Large intestine (tissue), 12 donors: ENCODE results near the gene MC2R. TPM values are rescaled to one million over a fixed set of nuclear protein-coding genes. Genes with fewer than 3 reads are reported as not detected.

ENCODE experiments used
- DNase-seq, 2 donors: peaks; one replicate each; pipeline versions ENCODE4 v3.0.0 to v3.0.0-alpha.2; 2013
- H3K27ac ChIP-seq: one replicate; pipeline ENCODE4 v1.5.1; 2013; ENCODE audit warnings: low read length
- H3K27me3 ChIP-seq: 2 replicates; pipeline ENCODE4 v1.6.1; 2013; ENCODE audit warnings: low read length; ENCODE audit not compliant: control insufficient read depth, insufficient read depth
- H3K36me3 ChIP-seq: 2 replicates; pipeline ENCODE4 v1.6.1; 2013; ENCODE audit warnings: low read length; ENCODE audit not compliant: control insufficient read depth, insufficient read depth
- H3K4me1 ChIP-seq: one replicate; pipeline ENCODE4 v1.6.1; 2013; ENCODE audit warnings: low read length; ENCODE audit not compliant: control insufficient read depth, insufficient read depth
- H3K4me3 ChIP-seq: one replicate; pipeline ENCODE4 v1.5.1; 2013; ENCODE audit warnings: low read length
- H3K9me3 ChIP-seq: one replicate; pipeline ENCODE4 v1.6.1; 2013; ENCODE audit warnings: mild to moderate bottlenecking, low read depth, low read length, moderate library complexity; ENCODE audit not compliant: control insufficient read depth
- WGBS: methylation state at CpG from one replicate; pipeline ENCODE4 v1.1.5; 2013; ENCODE audit warnings: low lambda C conversion rate; ENCODE audit not compliant: insufficient coverage; 5-methylcytosine and 5-hydroxymethylcytosine counted together
- long read RNA-seq, 11 donors: transcript quantifications; one replicate each; lab custom pipeline, GENCODE V29; 2026
- polyA plus RNA-seq: library from polyadenylated mRNA; unstranded; fragments of 120-200 nt; gene quantifications from one replicate; pipeline ENCODE4 v1.2.1, GENCODE V29; 2013

Gene MC2R
- polyA plus RNA-seq = 0.06 TPM
- long read RNA-seq, donor 1 = 0 reads
- long read RNA-seq, donor 2 = 0 reads
- long read RNA-seq, donor 3 = 0 reads
- long read RNA-seq, donor 4 = 0 reads
- long read RNA-seq, donor 5 = 0 reads
- long read RNA-seq, donor 6 = 0 reads
- long read RNA-seq, donor 7 = 0 reads
- long read RNA-seq, donor 8, partial matches to known transcripts = 0 of 2 reads
- long read RNA-seq, donor 8, other reads (novel, unspliced or antisense) = 0 of 2 reads
- long read RNA-seq, donor 9 = 0 reads
- long read RNA-seq, donor 10 = 0 reads
- long read RNA-seq, donor 11 = 0 reads

DNA sequence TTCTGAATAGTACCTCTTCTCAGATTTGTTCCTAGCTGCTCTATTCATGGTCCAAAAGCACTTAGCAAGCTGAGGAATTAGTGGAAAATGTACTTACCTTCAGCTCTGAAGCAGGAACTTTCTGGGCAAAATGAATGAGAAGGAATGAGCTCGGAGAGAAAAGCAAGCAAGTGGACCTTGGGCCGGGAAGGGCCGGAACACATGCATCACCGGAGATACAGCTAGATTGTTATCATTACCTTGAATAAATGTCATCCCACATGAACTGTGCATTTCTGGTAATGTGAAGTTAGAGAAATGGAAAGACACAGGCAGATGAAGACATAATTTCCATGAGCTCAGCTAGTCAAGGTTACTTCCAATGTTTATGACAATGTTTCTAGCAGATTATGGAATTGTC, at the start of gene MC2R:
Gene MC2R (minus strand): TSS at position 146 of the 400 bp plus-strand sequence. CDS start 30,018 bp downstream, outside the sequence.
- DNase-seq = no peak
- peaks cover 3% of the 10 kb centered on the region for H3K4me1 ChIP-seq
- no peaks in the 10 kb centered on the region for H3K36me3 ChIP-seq
- H3K27ac ChIP-seq = no peak within 1 kb of the TSS
- no peaks in the 10 kb centered on the region for H3K27me3 ChIP-seq
- no CpG with 5 or more reads among the region's 4 CpGs for WGBS
- H3K9me3 ChIP-seq = no peaks in the 10 kb centered on the region
- no peak within 1 kb of the TSS for H3K4me3 ChIP-seq

DNA sequence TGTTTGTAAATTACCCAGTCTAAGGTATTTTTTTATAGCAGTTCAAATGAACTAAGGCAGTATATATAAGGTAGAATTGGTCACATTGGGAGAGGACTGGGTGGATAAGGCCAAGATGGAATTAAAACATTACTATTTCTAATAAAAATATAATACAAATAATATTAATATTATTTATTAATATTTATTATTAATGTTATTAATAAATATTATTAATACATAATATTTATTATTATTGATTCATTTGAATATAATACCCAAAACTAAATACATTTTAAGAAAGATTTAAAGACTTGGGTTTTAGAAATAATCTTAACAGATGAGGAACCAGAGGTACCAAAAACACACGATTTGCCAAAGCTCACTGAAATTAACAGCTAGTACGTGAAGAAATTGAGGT, 30.5 kb upstream of the MC2R start:
- Histone ChIP-seq H3K9me3 (peaks cover 5% of the 10 kb centered on the region), H3K27me3 (no peaks in the 10 kb centered on the region), H3K4me3 (no peak overlapping the region), H3K36me3 (no peaks in the 10 kb centered on the region), H3K27ac (no peak overlapping the region), H3K4me1 (no peaks in the 10 kb centered on the region)
- WGBS = 100% methylated on average over 1 of the region's 2 CpGs
- DNase-seq = no peak

DNA sequence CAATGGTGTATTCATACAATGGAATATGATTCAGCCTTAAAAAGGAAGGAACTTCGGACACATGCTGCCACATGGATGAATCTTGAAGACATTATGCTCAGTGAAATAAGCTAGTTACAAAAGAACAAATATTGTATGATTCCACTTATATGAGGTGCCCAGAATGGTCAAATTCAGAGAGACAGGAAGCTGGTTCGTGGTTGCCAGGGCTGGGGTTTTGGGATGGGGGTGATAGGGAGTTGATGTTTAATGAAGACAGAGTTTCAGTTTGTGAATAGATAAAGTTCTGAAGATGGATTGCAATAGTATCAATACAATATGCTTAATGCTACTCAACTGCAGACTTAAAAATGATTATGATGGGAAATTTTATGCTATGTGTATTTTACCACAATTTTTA, 28.0 kb upstream of the MC2R start:
- no peak for DNase-seq
- H3K27ac ChIP-seq = no peak overlapping the region
- no CpG with 5 or more reads among the region's 2 CpGs for WGBS

GRCh38 chr18:13940326-13940725, 25.0 kb upstream of the MC2R start:
- WGBS = 91% methylated on average over 5 of the region's 14 CpGs

More for the DNA sequence above, 28.0 kb upstream of the MC2R start:
- Histone ChIP-seq H3K36me3 (no peaks in the 10 kb centered on the region), H3K9me3 (peaks cover 5% of the 10 kb centered on the region), H3K27me3 (no peaks in the 10 kb centered on the region), H3K4me1 (no peaks in the 10 kb centered on the region), H3K4me3 (no peak overlapping the region)

DNA sequence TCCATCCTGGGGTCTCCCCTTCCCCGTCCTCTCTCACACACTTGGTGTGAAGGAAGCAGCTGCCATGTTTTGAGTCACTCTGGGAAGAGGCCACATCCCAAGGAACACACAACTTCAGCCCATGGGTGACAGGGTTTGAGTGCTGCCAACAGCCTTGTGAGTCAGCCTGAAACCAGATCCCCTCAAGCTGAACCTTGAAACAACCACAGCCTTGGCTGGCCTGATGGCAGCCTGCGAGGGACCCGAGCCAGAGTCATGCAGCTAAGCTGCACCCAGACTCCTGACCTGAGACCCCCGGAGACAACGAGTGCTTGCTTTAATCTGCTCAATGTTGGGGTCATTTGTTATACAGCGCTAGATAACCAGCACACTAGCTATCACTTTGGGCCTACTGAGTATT, 19.3 kb upstream of the MC2R start:
- Histone ChIP-seq H3K27ac (no peak overlapping the region), H3K27me3 (no peaks in the 10 kb centered on the region), H3K9me3 (no peaks in the 10 kb centered on the region), H3K4me3 (no peak overlapping the region), H3K36me3 (no peaks in the 10 kb centered on the region), H3K4me1 (no peaks in the 10 kb centered on the region)
- DNase-seq = no peak
- no CpG with 5 or more reads among the region's 6 CpGs for WGBS

More at GRCh38 chr18:13940326-13940725, 25.0 kb upstream of the MC2R start:
- Histone ChIP-seq H3K4me1 (no peaks in the 10 kb centered on the region), H3K36me3 (no peaks in the 10 kb centered on the region), H3K9me3 (peaks cover 5% of the 10 kb centered on the region), H3K27ac (no peak overlapping the region), H3K27me3 (no peaks in the 10 kb centered on the region), H3K4me3 (no peak overlapping the region)
- no peak for DNase-seq

- H3K4me3 ChIP-seq = no peak overlapping the region
- WGBS = no CpG with 5 or more reads among the region's 3 CpGs
- no peaks in the 10 kb centered on the region for H3K9me3 ChIP-seq
- H3K27ac ChIP-seq = no peak overlapping the region
- DNase-seq = peak; percentile 35 to 37
- no peaks in the 10 kb centered on the region for H3K27me3 ChIP-seq
- no peaks in the 10 kb centered on the region for H3K36me3 ChIP-seq
- no peaks in the 10 kb centered on the region for H3K4me1 ChIP-seq
Measured at GRCh38 chr18:13934058-13934457, 18.7 kb upstream of the MC2R start.

- DNase-seq = no peak
- no peaks in the 10 kb centered on the region for H3K4me1 ChIP-seq
- H3K9me3 ChIP-seq = no peaks in the 10 kb centered on the region
- no peak overlapping the region for H3K27ac ChIP-seq
- no peak overlapping the region for H3K4me3 ChIP-seq
- no CpG with 5 or more reads among the region's 10 CpGs for WGBS
- H3K27me3 ChIP-seq = no peaks in the 10 kb centered on the region
- H3K36me3 ChIP-seq = no peaks in the 10 kb centered on the region
Measured at GRCh38 chr18:13932285-13933025, 17.1 kb upstream of the MC2R start.

DNA sequence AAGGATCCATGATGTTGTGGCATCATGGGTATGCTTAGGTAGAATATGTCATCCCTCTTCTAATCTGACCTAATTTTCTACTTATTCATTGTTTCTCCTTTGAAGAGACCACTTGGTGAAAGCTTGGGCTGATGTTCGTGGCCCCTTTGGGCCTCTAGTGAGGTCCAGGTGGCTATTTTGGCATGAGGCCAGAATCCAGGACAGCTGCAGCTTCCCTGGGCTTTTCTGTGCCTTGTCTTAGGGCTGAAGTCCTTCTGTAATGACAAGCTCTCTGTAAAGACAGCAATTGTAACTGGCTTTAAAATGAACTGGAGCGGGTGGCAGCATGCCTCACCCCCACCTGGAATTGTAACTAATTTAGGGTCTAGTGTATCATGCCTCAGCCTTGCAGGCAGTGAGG, 15.6 kb upstream of the MC2R start:
- DNase-seq = no peak
- Histone ChIP-seq H3K9me3 (no peaks in the 10 kb centered on the region), H3K4me1 (no peaks in the 10 kb centered on the region), H3K27ac (no peak overlapping the region), H3K27me3 (no peaks in the 10 kb centered on the region), H3K36me3 (no peaks in the 10 kb centered on the region), H3K4me3 (no peak overlapping the region)
- no CpG with 5 or more reads among the region's 2 CpGs for WGBS

GRCh38 chr18:13923221-13923620, 7.9 kb upstream of the MC2R start:
- Histone ChIP-seq H3K4me1 (no peaks in the 10 kb centered on the region), H3K27ac (no peak overlapping the region), H3K27me3 (no peaks in the 10 kb centered on the region), H3K4me3 (no peak overlapping the region), H3K9me3 (no peaks in the 10 kb centered on the region), H3K36me3 (no peaks in the 10 kb centered on the region)
- no peak for DNase-seq
- no CpG with 5 or more reads among the region's 3 CpGs for WGBS

- H3K4me1 ChIP-seq = no peaks in the 10 kb centered on the region
- H3K27me3 ChIP-seq = no peaks in the 10 kb centered on the region
- no peaks in the 10 kb centered on the region for H3K36me3 ChIP-seq
- no CpG with 5 or more reads among the region's 8 CpGs for WGBS
- H3K27ac ChIP-seq = no peak overlapping the region
- no peak overlapping the region for H3K4me3 ChIP-seq
- DNase-seq = no peak
- no peaks in the 10 kb centered on the region for H3K9me3 ChIP-seq
Measured at GRCh38 chr18:13918898-13919297, 3.6 kb upstream of the MC2R start.
